H9 (cell line): ENCODE data around the gene WDR59. TPM values are rescaled to one million over a fixed set of nuclear protein-coding genes. Genes with fewer than 3 reads are reported as not detected.

Experiments used
- DNase-seq: peaks from one replicate; pipeline ENCODE4 v3.0.0-alpha.2; 2017
- H2AFZ ChIP-seq: one replicate; pipeline ENCODE4 v1.6.1; 2013; ENCODE audit warnings: mild to moderate bottlenecking, low read length, control low read depth, moderate library complexity
- H2AK5ac ChIP-seq: 2 replicates; pipeline ENCODE4 v1.6.1; 2013; ENCODE audit warnings: low read length, control low read depth, mixed read lengths; ENCODE audit not compliant: insufficient read length
- H2BK120ac ChIP-seq: one replicate; pipeline ENCODE4 v1.6.1; 2013; ENCODE audit warnings: low read depth, mild to moderate bottlenecking, low read length, control low read depth, inconsistent platforms; ENCODE audit not compliant: poor library complexity, severe bottlenecking
- H2BK12ac ChIP-seq: 2 replicates; pipeline ENCODE4 v1.6.1; 2013; ENCODE audit warnings: low read length, control low read depth, mixed read lengths, low read depth; ENCODE audit not compliant: insufficient read length
- H2BK15ac ChIP-seq: 2 replicates; pipeline ENCODE4 v1.6.1; 2013; ENCODE audit warnings: low read depth, low read length, control low read depth
- H2BK20ac ChIP-seq: one replicate; pipeline ENCODE4 v1.6.1; 2013; ENCODE audit warnings: low read depth, mild to moderate bottlenecking, low read length, control low read depth, inconsistent platforms; ENCODE audit not compliant: poor library complexity, severe bottlenecking
- H2BK5ac ChIP-seq: 2 replicates; pipeline ENCODE4 v1.6.1; 2013; ENCODE audit warnings: low read length, control low read depth, mixed read lengths; ENCODE audit not compliant: insufficient read length
- H3K14ac ChIP-seq: 2 replicates; pipeline ENCODE4 v1.6.1; 2013; ENCODE audit warnings: low read length, control low read depth; ENCODE audit not compliant: insufficient read depth
- H3K18ac ChIP-seq: 2 replicates; pipeline ENCODE4 v1.6.1; 2013; ENCODE audit warnings: low read depth, mild to moderate bottlenecking, mixed read lengths, low read length, control low read depth; ENCODE audit not compliant: insufficient read length
- H3K23ac ChIP-seq: 2 replicates; pipeline ENCODE4 v1.6.1; 2013; ENCODE audit warnings: low read length, control low read depth, mixed read lengths, low read depth; ENCODE audit not compliant: insufficient read length
- H3K23me2 ChIP-seq: 2 replicates; pipeline ENCODE4 v1.6.1; 2013; ENCODE audit warnings: low read depth, mild to moderate bottlenecking, mixed read lengths, low read length, control low read depth; ENCODE audit not compliant: insufficient read length, poor library complexity, severe bottlenecking
- H3K27ac ChIP-seq: 2 replicates; pipeline ENCODE4 v1.5.1; 2013; ENCODE audit warnings: low read length, control low read depth, mixed read lengths, low read depth; ENCODE audit not compliant: insufficient read length
- H3K27me3 ChIP-seq: 2 replicates; pipeline ENCODE4 v1.6.1; 2013; ENCODE audit warnings: low read length, control low read depth, inconsistent platforms; ENCODE audit not compliant: insufficient read depth
- H3K4ac ChIP-seq: 2 replicates; pipeline ENCODE4 v1.6.1; 2013; ENCODE audit warnings: low read depth, mild to moderate bottlenecking, control low read depth, inconsistent platforms, low read length, moderate library complexity
- H3K4me1 ChIP-seq: 2 replicates; pipeline ENCODE4 v1.6.1; 2013; ENCODE audit warnings: low read length, control low read depth, inconsistent platforms; ENCODE audit not compliant: insufficient read depth
- H3K4me2 ChIP-seq: 2 replicates; pipeline ENCODE4 v1.6.1; 2013; ENCODE audit warnings: low read length, control low read depth, mixed read lengths; ENCODE audit not compliant: insufficient read length, insufficient read depth
- H3K56ac ChIP-seq: 2 replicates; pipeline ENCODE4 v1.6.1; 2013; ENCODE audit warnings: low read depth, mild to moderate bottlenecking, mixed read lengths, low read length, control low read depth; ENCODE audit not compliant: insufficient read length
- H3K79me1 ChIP-seq: 2 replicates; pipeline ENCODE4 v1.6.1; 2013; ENCODE audit warnings: low read depth, mild to moderate bottlenecking, moderate library complexity, low read length, control low read depth, inconsistent platforms; ENCODE audit not compliant: insufficient read depth, poor library complexity, severe bottlenecking
- H3K79me2 ChIP-seq: 2 replicates; pipeline ENCODE4 v1.6.1; 2013; ENCODE audit warnings: low read length, control low read depth, inconsistent platforms; ENCODE audit not compliant: insufficient read depth
- H3K9ac ChIP-seq: 2 replicates; pipeline ENCODE4 v1.6.1; 2013; ENCODE audit warnings: low read length, control low read depth, mixed read lengths; ENCODE audit not compliant: insufficient read length; ENCODE audit errors: extremely low read depth
- H3K9me3 ChIP-seq: one replicate; pipeline ENCODE4 v1.6.1; 2013; ENCODE audit warnings: low read depth, low read length, inconsistent platforms; ENCODE audit not compliant: control insufficient read depth
- H3T11ph ChIP-seq: one replicate; pipeline ENCODE4 v1.6.1; 2013; ENCODE audit warnings: mild to moderate bottlenecking, low read length, control low read depth, inconsistent platforms
- H4K20me1 ChIP-seq: one replicate; pipeline ENCODE4 v1.6.1; 2013; ENCODE audit not compliant: control insufficient read depth, insufficient read length, insufficient read depth
- H4K5ac ChIP-seq: 2 replicates; pipeline ENCODE4 v1.6.1; 2013; ENCODE audit warnings: low read depth, mild to moderate bottlenecking, mixed read lengths, low read length, control low read depth; ENCODE audit not compliant: insufficient read length
- H4K8ac ChIP-seq: replicated peaks from 2 replicates; pipeline ENCODE4 v1.6.1; 2013; ENCODE audit warnings: low read length, control low read depth, mixed read lengths, low read depth; ENCODE audit not compliant: insufficient read length
- H4K91ac ChIP-seq: 2 replicates; pipeline ENCODE4 v1.6.1; 2013; ENCODE audit warnings: low read depth, mild to moderate bottlenecking, moderate library complexity, mixed read lengths, low read length, control low read depth; ENCODE audit not compliant: insufficient read length
- H3K27ac Mint-ChIP-seq, 3 experiments: 2 replicates in 2 of 3; 3 replicates in 1 of 3; pipeline ENCODE4 v1.8.0; 2020 to 2021; ENCODE audit warnings: mixed read lengths in 3 of 3, mild to moderate bottlenecking in 1 of 3, moderate library complexity in 1 of 3
- H3K27me3 Mint-ChIP-seq: 2 replicates; pipeline ENCODE4 v1.8.0; 2021; ENCODE audit warnings: low read depth, mild to moderate bottlenecking, moderate library complexity, mixed read lengths
- H3K36me3 Mint-ChIP-seq, 3 experiments: 2 replicates in 2 of 3; 3 replicates in 1 of 3; pipeline ENCODE4 v1.8.0; 2020 to 2021; ENCODE audit warnings: low read depth in 3 of 3, mixed read lengths in 3 of 3; ENCODE audit not compliant: insufficient read depth in 1 of 3
- H3K4me1 Mint-ChIP-seq, 2 experiments: 2 replicates each; pipeline ENCODE4 v1.8.0; 2020; ENCODE audit warnings: mixed read lengths in 2 of 2
- H3K4me3 Mint-ChIP-seq, 2 experiments: 2 replicates in 1 of 2; 3 replicates in 1 of 2; pipeline ENCODE4 v1.8.0; 2020 to 2021; ENCODE audit warnings: mild to moderate bottlenecking in 2 of 2, mixed read lengths in 2 of 2, moderate library complexity in 1 of 2
- H3K9me3 Mint-ChIP-seq, 2 experiments: 2 replicates in 1 of 2; 3 replicates in 1 of 2; pipeline ENCODE4 v1.8.0; 2020; ENCODE audit warnings: mild to moderate bottlenecking in 2 of 2, mixed read lengths in 2 of 2, moderate library complexity in 1 of 2
- CTCF ChIP-seq: fragments of 200-600 bp; sonication (generic); conservative IDR thresholded peaks from 3 replicates; pipeline ENCODE4 v1.8.0; 2021; ENCODE audit warnings: antibody characterized with exemption, mild to moderate bottlenecking
- WGBS: extraction: QIAGEN DNeasy Blood & Tissue Kit; methylation state at CpG from one replicate; pipeline ENCODE4 v1.1.7; 2013; ENCODE audit warnings: missing lambda C conversion rate, low lambda C conversion rate, mixed read lengths; ENCODE audit not compliant: insufficient read length; ENCODE audit errors: extremely low coverage; 5-methylcytosine and 5-hydroxymethylcytosine counted together
- total RNA-seq: library from RNA; stranded (reverse); gene quantifications from 2 replicates; pipeline ENCODE4 v1.2.1, GENCODE V29; 2021

WDR59 gene
- total RNA-seq, 1 experiment from 2014 or later, result 97.5 TPM

GRCh38 chr16:75021410-75021809 is 36.5 kb upstream of the WDR59 start:
- Histone ChIP-seq H4K91ac (no peak overlapping the region), H3K4ac (no peak overlapping the region), H4K20me1 (no peaks in the 10 kb centered on the region), H3K27me3 (no peaks in the 10 kb centered on the region), H3K4me2 (no peak overlapping the region), H3K4me1 (no peaks in the 10 kb centered on the region), H2AK5ac (no peak overlapping the region), H2BK120ac (no peak overlapping the region), H2BK20ac (no peak overlapping the region), H3K14ac (no peak overlapping the region), H2BK5ac (no peak overlapping the region), H3K9ac (no peak overlapping the region), H3K79me1 (peaks cover 8% of the 10 kb centered on the region), H2AFZ (no peak overlapping the region), H3K9me3 (no peaks in the 10 kb centered on the region), H3K18ac (no peak overlapping the region), H3T11ph (no peak overlapping the region), H3K23ac (no peak overlapping the region), H3K23me2 (no peaks in the 10 kb centered on the region), H4K8ac (no peak overlapping the region), H2BK15ac (no peak overlapping the region), H3K27ac (no peak overlapping the region), H3K79me2 (peaks cover 8% of the 10 kb centered on the region; the same call in 1 of the 2 replicates), H2BK12ac (no peak overlapping the region), H3K56ac (no peak overlapping the region), H4K5ac (no peak overlapping the region)
- peaks cover 25 to 29% of the 10 kb centered on the region in 2 experiments for H3K9me3 Mint-ChIP-seq
- no peak overlapping the region for H3K4me3 Mint-ChIP-seq
- peaks cover 28 to 39% (median 29%) of the 10 kb centered on the region in 3 experiments for H3K36me3 Mint-ChIP-seq
- no peak for TF ChIP-seq CTCF
- H3K4me1 Mint-ChIP-seq, result peaks cover 17 to 18% of the 10 kb centered on the region in 2 experiments
- no peak for DNase-seq
- H3K27ac Mint-ChIP-seq, result no peak overlapping the region
- WGBS, result no CpG with 5 or more reads among the region's 1 CpG
- H3K27me3 Mint-ChIP-seq, result no peaks in the 10 kb centered on the region
